Activated T-cell treated with anti-CD3 and anti-CD28 coated beads, Interleukin-2, amount 50 U/mL, for 48 hours (primary cell): ENCODE measurements around the gene SORCS2.

ENCODE experiments used
- DNase-seq, 2 experiments: peaks; one replicate each; pipeline ENCODE4 v3.0.0-alpha.2; 2020

The SORCS2 gene

DNA sequence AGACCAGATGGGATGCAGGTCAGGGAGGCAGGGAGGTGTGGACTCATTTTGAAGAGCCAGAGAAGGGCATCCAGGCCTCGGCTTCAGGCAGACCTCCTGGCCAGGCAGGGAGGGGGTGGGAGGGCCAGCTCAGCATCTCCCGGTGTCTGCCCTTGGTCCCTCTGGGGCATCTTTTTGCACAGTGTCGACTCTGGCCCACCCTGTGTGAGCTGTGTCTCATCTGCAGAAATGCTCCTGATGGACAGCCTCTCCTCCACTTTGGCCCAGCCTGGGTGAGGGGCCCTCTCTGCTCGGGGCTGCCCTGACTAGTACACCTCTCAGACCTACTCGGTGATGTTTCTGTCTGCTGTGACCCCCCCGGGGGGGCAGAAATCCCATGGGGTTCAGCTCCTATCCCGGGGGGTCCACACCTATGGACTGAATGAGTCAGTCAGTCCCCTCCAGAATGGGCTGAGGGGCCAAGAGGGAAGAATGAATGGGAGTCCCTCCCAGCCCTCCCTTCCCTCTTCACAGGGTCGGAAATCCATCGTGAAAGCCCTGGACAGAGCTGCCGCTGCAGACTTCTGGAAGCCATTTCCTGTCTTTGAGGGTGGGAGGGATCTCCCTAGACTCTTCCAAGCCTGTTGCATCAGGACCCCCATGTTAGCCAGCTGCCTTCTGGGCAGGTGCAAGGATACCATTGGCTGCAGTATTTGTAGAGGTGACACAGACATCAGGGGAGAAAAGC lies 439.1 kb downstream of the SORCS2 start:
- DNase-seq: no peak

DNA sequence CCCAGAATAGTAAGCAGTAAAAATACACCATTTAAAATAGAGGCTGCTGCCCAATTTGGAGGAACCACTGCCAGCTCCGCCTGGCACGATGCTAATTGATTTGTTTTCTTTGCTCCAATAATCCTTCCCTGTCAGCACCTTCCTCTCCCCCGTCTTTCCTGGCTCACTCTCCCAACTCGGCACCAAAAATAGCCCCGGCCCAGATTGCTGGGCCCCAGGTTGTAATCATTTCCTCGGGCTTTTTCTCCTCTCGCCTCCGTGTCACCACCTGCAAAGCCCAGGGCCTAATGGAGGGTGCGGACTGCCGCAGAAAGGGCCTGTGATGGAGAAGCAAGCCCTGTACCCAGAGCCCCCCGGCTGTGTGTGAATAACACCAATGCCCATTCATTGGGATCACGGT lies 440.0 kb downstream of the SORCS2 start:
- no peak for DNase-seq

DNA sequence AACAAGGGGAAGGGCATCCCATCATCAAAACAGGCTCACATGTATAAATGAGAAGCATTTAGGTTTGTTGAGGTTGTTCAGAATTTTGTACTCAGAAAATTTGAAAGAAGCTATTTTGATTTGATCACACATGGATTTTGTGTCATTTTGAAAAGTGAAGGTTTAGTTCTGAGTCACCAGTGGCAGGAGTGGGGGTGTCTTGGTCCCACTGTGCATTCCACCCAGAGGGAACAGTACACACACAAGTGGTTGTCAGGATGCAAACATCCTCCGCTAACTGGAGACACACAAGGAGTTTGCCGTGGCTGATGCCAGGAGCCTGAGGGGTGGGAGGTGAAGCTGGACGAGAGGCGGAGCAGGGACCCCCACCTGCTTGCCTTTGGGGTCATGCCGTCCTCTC lies 440.6 kb downstream of the SORCS2 start:
- DNase-seq: no peak

DNA sequence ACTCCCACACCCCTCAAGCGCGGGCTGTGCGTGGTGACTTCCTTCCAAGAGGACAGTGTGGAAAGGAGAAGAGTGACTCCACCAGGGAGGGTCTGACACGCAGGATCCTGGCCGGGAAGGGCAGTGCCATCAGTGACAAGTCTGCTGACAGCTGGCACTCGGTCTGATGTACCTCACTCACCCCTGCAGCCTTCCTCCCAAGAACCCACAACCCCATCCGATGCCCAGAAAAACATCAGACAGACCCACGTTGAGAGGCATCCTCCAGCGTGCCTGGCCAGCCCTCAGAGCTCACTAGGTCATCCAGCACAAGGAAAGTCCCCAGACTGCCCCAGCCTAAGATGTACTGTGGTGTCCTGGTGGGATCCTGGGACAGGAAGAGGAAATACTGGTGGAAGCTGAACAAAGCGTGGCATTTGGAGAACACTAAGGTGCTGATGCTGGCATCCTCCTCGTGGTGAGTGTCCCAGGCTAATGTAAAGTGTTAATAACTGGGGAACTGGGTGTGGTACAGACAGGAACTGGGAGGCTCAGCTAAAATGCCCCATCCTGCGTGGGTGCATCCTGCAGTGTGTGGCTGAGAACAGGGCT lies 442.4 kb downstream of the SORCS2 start:
- no peak for DNase-seq

DNA sequence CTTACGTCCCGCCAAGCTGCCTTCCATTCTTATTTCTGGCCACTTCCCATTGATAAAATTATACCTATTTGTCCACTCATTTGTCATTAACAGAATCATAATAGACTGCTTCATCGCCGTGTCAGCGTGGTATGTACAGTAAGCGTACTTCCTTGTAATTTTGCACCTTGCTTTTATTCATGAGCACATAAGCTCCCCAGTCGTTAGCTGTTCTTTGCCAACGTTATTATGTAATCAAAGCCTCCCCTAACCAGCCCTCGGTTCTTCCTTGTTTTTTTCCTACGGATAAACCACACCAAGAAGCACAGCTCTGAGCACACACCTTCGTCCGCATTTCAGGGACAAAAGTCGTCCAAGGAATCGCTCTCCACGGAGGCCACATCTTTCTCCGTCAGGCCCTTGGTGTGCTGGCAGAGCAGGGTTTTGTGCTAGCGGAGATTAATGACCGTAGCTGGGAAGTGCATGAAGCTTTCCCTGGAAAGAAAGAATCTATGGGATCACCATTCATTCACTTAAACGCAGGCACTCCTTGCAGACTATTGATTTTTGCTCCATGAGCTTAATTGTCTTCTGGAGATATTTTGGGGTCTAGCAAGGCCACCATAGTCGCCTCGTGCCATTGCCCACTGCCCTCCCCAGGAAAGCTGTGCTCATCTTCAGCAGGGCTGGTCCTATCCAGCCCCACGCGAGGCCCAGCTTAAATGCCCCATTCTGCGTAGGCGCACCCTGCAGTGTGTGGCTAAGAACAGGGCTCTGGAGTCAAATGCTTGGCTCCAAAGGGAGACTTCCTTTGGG lies 443.3 kb downstream of the SORCS2 start:
- DNase-seq: no peak

DNA sequence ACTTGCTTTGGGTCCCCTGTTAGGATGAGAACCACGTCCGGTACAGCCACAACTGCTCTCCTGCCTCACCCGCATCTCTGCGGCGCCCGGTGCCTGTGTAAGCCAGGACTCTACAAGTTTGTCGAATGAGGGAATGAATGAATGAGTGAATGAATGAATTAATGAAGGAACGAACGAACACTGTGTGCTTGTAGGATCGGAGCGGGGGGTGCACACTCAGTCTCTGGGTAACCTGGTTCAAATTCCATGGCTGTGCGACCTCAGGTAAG lies 443.8 kb downstream of the SORCS2 start:
- DNase-seq: no peak

DNA sequence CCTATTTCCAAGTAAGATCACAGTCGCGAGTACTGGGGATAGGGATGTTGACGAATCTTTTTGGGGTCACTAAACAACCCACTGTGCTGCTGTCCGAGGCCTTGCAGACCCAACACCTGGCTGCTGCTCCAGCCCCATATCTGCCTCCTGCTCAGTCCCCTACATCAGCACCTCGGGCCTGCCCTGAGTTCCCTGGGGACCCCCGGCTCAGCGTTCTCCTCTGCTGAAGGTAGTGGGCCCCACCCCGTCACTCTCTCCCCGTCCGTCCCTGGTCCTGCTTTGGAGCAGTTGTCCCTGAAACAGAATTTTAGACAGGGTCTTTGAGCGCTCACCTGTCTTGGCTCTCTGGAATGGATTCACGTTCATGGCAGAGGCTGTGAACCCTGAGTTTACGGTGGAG lies 444.8 kb downstream of the SORCS2 start:
- DNase-seq: no peak

DNA sequence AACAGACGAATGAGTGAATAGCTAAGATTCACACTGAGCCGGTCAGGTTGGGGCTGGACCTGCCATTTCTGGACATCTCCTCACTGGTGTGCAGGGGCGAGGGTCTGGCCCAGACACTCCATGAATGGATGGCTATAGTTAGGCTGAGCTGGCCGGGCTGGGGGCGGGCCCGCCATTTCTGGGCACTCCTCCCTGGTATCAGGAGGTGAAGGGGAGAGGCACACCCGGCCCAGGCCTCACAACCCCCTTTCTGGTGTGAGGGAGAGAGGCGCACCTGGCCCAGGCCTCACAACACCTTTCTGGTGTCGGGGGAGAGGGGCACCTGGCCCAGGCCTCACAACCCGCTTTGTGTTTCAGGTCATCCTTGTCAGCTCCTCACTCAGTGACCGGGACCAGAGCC lies 445.6 kb downstream of the SORCS2 start:
- no peak for DNase-seq

DNA sequence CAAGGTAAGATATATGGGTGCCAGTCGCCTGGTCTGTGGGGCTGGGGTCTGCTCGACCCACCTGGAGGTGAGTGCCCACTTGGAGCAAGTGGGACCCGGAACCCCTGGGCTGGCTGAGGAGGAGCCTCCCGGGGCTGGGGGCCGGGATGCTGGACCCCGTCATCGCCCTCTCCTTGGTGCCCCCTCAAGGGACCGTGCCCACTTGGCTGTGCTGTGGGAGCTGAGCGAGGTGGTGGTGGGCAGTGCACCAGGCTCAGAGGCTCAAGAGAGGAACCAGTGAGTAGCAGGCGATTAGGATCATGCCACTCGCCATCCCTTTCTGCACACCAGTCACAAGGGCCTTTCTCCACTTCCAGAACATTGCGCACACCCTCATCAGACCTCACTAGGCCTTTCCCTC lies 446.2 kb downstream of the SORCS2 start:
- DNase-seq: no peak

DNA sequence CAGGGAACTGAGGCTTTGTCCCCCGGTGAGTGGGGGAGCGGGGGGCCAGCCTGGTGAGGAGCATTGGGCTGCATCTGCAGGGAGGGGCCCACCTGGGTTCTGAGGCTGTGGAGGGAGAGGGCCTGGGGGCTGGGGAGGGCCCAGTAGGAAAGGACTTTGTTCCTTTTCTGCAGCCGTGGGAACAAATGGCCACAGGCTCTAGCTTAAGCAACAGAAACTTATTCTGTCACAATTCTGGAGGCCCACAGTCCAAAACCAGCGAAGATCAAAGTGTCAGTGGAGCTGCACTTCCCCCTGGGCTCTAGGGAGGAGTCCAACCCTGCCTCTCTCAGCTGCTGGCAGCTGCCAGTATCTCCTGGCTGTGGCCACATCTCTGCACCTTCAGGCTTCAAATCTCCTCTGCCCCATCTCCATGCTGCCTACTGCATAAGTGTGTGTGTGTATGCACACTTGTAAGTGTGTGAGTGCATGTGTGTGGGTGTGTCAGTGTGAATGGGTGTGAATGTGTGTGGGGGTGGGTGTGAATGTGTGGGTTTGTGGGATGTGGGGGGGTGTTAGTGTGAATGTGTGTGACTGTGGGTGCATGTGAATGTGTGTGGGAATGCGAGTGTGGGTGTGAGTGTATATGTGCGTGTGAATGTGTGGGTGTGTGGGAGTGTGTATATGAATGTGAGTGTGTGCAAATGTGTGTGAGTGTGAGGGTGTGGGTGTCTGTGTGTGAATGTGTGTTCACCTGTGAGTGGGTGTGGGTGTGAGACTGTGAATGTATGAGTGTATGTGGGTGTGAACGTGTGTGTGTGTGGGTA lies 446.8 kb downstream of the SORCS2 start:
- no peak for DNase-seq

DNA sequence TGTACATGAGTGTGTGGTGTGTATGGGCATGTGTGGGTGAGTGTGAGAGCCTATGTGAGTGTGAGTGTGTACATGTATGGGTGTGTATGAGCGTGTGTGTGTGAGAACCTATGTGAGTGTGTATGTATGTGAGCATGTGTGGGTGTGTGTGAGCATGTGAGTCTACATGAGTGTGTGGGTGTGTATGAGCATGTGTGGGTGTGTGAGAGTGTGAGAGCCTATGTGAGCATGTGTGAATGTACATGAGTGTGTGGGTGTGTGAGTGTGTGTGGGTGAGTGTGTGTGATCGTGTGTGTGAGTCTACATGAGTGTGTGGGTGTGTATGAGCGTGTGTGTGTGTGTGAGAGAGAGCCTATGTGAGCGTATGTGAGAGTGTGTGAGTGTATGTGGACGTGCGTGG lies 447.8 kb downstream of the SORCS2 start:
- no peak for DNase-seq

DNA sequence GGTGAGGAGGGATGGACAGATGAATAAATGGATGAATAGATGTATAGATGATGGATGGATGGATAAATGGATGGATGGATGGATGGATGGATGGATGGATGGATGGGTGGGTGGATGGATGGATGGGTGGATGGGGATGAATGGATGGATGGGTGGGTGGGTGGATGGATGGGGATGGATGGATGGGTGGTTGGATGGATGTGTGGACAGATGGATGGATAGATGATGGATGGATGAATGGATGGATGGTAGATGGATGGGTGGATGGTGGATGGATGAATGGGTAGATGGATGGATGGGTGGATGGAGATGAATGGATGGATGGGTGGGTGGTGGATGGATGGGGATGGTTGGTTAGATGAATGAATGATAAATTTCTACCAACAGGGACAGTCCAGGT lies 449.4 kb downstream of the SORCS2 start:
- DNase-seq: no peak

DNA sequence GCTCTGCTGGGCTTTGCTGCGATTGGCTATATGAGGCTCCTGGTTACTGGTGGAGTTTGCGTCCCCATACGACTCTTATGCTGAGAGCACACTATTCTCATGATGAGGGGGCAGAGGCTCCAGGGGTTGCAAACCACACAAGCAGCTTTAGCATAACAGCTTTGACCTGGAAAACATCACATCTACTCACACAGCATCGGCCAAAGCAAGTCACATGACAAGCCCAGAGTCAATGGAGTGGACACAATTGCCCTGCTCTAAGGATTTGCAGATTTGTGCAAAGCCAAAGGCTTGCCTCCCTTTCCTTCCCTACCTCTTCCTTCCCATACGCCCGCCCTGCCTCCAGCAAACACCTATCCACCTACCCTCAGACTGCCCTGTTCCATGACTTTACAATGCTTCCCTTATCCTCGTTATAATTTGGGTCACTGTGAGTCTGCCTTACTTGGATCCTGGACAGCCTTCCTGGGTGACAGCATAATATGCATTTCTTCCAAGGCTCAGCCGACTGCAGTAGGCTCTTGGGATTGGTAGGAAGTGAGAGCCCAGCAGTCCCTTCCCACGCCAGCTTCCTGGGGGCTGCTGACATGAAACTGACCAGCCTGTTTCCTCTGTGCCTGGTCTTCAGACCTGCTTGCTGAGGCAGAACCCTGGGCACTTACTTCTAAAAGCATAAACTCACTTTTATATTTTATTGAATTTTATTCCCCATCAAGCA lies 450.6 kb downstream of the SORCS2 start:
- DNase-seq: no peak

DNA sequence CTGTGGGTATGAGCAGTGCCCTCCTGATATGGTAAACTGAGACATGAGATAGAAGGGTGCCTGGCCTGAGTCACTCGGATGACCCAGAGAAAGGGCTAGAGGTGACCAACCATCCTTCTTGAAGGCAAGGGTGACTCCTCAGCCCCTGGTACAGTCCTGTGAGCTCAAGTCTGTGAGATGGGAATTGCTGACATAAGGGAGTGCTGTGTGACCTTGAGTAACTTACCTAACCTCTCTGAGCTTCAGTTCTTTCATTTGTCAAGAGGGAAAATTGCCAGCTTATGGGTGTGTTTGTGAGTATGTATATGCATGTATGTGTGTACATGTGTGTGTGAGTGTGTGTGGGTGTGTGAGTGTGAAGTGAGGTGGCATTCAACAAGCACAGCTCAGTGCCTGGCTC lies 452.8 kb downstream of the SORCS2 start:
- no peak for DNase-seq

DNA sequence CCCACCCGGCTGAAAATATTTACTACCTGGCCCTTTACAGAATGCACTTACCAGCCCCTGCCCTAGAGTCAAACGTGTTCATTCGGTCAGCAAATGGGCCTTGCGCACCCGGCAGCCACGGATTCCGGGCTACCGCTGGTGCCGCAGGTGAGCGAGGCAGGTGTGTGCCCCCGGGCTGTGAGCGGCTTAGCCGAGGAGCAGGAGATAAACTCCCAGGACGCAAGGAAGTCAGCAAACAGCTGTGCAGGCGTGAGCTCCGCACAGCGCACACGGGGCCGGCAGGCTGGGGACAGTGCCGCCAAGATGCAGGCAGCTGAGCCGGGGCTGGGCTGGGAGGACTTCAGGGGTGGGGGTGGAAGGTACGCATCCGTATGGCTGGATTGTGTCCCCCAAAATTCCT lies 453.6 kb downstream of the SORCS2 start:
- DNase-seq: no peak

DNA sequence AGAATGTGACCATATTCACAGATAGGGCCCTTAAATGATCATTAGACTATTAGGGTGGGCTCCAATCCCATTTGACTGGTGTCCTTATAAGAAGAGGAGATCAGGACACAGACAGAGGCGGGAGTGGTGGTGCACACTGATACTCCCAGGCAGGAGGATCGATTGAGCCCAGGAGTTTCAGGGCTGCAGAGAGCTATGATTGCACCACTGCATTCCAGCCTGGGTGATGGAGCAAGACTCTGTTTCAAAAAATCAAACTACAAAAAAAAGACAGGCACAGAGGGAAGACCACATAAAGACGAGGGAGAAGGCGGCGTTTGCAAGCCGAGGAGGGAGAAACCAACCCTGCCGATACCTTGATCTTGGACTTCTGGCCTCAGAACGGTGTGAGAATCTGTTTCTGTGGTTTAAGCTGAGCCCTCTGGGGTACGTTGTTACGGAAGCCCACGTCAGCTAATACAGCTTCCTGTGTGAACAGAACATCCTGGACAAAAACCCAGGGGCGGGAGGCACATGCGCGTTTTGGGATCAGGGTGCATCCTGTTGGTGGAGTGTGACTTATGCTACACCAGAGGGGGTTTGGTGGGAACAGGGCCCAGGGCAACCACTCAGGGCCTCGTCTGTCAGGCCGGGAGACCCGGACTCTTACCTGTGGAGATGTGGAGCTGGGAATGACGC lies 454.2 kb downstream of the SORCS2 start:
- DNase-seq: no peak

DNA sequence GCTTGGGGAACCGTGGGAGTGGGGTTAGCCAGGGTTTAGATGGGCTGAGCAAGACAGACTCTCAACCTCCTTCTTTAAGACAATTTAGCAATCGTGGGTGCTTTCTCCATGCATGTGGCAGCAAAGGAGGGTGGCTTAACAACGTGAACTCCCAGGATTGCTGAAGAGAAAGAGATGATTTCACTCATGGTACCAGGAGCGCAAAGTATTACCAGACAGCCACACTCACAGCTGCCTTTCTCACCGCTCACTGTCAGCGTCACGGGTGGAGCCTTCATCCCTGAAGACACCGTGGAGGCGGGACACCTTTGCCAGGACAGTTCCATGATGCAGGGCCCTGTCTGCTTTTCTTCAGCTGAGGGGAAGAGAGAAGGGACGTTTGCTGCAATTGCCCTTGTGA lies 454.8 kb downstream of the SORCS2 start:
- DNase-seq: no peak

DNA sequence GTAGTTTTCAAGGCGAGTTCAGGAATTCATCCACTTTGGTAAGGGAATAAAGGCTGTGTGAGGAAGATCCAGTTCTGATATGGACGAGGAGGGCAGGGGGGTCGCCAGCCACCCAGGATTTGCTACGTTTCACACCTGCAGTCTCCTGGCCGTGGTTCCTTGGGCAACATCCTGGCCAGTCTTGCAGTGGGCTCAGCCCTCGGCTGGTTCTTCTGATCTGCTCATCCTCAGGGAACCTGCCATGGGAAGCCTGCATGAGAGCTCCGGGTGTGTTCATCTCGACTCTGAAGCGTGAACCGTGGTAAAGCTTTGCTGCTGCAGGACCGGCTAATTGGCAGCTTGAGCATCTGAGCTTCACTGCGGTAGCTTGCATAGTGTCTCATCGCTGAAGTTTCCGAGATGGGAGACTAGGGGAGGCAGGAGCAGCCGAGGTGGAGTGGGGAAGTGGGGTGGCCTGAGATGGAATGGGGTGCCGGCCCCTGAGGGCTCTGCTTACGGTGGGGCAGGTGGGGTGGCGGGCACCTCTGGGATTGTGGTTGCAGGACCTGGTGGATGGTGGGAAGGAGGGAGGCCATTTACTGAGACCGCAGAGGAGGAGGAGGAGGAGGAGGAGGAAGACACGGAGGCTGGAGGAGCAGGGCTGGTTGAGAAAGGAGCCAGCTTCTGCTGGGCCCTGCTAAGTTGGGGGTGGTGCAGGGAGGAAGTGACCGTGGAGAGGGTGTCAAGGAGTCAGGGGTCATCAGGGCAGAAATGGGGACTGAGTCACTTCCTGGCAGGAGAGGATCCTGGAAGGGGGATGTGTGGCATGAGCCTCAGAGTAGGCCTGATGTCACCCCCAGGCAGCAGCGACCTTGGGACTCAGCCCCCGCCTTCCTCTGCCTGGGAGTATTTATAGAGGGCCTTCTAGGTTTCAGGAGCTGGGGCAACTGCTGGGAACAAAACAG lies 455.5 kb downstream of the SORCS2 start:
- no peak for DNase-seq

DNA sequence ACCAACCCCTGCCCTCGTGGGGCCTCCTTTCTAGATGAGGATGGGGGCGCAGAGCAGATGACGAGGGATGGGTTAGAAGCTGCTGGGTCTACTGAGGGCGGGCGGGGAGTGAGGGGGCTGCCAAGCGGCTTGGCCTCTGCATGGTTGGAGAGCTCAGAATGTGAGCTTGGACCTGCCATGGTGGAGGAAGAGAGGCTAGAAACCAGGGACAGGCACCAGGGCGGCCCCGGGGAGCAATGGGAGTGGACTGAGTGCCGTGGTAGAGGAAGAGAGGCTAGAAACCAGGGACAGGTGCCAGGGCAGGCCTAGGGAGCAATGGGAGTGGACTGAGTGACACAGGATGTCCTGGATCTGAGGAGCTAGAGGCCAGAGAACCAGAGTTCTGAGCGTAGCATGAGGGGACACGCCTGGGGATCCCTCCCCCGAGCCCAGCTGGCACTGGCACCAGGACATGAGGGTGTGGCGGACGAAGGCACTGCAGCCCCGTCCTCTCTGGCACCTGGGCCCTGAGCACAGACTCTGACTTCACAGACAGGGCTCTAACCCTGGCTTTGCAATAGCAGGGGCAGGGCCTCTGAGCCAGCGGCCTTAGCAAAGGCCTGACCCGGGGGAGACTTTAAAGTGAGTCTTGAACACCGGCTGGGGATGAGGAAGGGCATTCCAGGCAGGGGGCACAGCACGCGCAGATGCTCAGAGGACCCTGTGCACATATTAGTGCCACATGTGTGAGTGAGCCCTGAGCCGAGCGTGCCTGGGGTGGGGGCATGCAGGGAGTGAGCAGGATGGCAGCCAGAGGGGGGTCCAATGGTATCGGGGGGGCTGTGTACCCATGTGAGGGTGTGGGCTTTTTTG lies 456.4 kb downstream of the SORCS2 start:
- no peak for DNase-seq

DNA sequence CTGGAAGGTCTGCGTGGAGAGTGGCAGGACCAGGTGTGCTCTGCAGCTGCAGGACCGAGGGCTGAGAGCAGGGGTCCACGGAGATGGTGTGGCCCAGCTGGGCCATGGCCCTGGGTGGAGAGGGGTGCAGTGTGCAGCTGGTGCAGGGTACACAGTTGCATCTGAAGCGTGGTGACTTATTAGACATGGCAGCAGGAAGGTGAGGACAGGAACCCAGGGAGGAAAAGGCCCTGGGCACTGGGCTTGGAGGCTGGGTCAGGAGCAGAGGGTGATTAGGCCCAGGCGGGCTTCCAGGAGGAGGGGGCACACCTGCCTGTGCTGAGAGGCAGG lies 457.0 kb downstream of the SORCS2 start:
- no peak for DNase-seq
